H7 (cell line): ENCODE measurements around the gene WIPF2. TPM values are rescaled to one million over a fixed set of nuclear protein-coding genes. Genes with fewer than 3 reads are reported as not detected.
"Not testable (repeated sequence)": the region's sequence is repeated elsewhere in the genome, so short reads cannot be mapped to it uniquely, and the experiment has no call there.

Source experiments
- DNase-seq: peaks from one replicate; pipeline ENCODE4 v3.0.0; 2012
- H3K27me3 ChIP-seq: 2 replicates; pipeline ENCODE4 v1.6.0; 2011; ENCODE audit warnings: mild to moderate bottlenecking, low read length; ENCODE audit not compliant: control insufficient read depth, insufficient read depth
- H3K36me3 ChIP-seq: replicated peaks from 2 replicates; pipeline ENCODE4 v1.5.1; 2011; ENCODE audit warnings: low read length; ENCODE audit not compliant: control insufficient read depth, insufficient read depth
- H3K4me3 ChIP-seq: 2 replicates; pipeline ENCODE4 v1.5.1; 2011; ENCODE audit warnings: low read depth, mild to moderate bottlenecking, control low read depth, low read length, moderate library complexity; ENCODE audit not compliant: insufficient read depth
- total RNA-seq: library from RNA; depleted of rRNA; stranded (reverse); fragments of >200 nt; shearing (Covaris generic); gene quantifications from 2 replicates; pipeline ENCODE4 v1.2.3, GENCODE V29; 2014

The WIPF2 gene
- total RNA-seq, 1 experiment from 2014 or later, result 3.7 TPM

GRCh38 chr17:40304866-40305265 is 85.8 kb downstream of the WIPF2 start:
- H3K27me3 ChIP-seq, DNase-seq, H3K4me3 ChIP-seq: not testable (repeated sequence)
- H3K36me3 ChIP-seq, result peaks cover 12% of the 10 kb centered on the region

DNA sequence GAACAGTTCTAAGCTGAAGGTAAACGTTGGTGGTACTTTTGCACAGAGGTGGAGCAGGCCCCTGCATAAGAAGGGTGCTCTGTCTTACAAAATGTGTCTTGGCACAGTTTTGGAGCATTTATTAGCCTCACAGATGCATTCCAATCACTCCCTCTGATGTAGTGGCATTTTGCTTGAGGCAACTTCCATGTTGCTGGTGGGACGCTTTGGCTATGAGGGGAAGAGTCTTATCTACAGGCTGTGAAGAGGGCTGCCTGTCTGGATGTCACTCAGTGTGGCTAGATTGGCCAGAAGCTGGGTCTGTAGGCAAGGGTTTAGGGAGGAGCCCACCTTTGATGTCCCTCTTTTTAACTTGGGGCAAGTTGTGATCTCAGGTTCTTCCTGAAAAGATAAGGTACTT is 87.3 kb downstream of the WIPF2 start:
- no peak for DNase-seq
- Histone ChIP-seq H3K27me3 (no peaks in the 10 kb centered on the region; the same call in 1 of the 2 replicates), H3K4me3 (no peak overlapping the region), H3K36me3 (peaks cover 8% of the 10 kb centered on the region)

GRCh38 chr17:40307001-40307730 is 88.1 kb downstream of the WIPF2 start:
- DNase-seq, result peak; percentile 65
- no peaks in the 10 kb centered on the region; the same call in 1 of the 2 replicates for H3K27me3 ChIP-seq
- no peak overlapping the region for H3K4me3 ChIP-seq
- peaks cover 3% of the 10 kb centered on the region for H3K36me3 ChIP-seq

- DNase-seq, result no peak
- Histone ChIP-seq H3K4me3 (no peak overlapping the region), H3K27me3 (no peaks in the 10 kb centered on the region; the same call in 1 of the 2 replicates)
Measured at GRCh38 chr17:40307740-40308239, 88.7 kb downstream of the WIPF2 start.

DNA sequence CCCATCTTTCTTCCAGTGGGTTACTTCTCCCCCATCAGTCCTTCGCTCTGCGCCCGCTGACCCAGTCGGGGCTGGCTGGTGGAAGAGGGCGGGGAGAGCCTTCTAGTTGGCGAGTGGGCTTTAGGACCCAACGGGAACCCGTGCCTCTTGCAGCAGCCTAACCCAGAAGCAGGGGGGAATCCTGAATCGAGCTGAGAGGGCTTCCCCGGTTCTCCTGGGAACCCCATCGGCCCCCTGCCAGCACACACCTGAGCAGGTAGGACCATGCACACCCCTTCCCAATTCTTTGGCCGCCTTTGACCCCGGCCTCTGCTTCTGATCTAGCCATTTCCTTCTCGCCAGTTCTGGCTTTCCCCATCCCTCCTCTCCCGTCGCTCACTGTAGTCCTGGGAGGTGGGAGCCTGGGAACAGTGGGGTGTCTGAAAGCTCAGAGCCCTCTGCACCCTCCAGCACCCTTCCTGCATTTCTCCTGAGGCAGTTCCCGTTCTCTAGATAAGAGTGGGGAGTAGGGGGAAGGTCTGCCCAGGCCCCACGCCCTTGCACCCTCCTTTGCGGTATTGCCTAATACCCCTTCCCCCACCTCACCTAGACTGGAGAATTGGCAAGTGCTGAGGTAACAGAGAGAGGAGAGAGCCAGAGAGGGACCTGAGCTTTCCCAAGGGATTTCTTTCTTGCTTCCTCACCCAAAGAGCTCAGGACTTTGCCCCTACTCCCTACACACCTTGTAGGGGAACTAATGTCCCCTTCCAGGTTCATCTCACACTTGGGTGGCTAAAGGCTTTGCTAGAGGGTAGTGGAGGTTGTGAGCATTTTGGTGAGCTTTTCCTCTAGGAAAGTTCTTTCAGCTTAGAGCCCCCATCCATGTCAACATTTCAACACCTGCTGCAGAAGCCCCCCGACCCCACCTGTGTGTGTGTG is 90.2 kb downstream of the WIPF2 start, which contains the start of gene RARA:
RARA (plus strand) TSS at position 150 of the 918 bp plus-strand sequence. CDS start 22,039 bp downstream, outside the sequence.
- Histone ChIP-seq H3K36me3 (no peaks in the 10 kb centered on the region), H3K27me3 (no peaks in the 10 kb centered on the region; the same call in 1 of the 2 replicates), H3K4me3 (peak within 1 kb of the TSS; percentile 67)
- DNase-seq, result peak; percentile 88

More at GRCh38 chr17:40307740-40308239, 88.7 kb downstream of the WIPF2 start:
- peaks cover 3% of the 10 kb centered on the region for H3K36me3 ChIP-seq

DNA sequence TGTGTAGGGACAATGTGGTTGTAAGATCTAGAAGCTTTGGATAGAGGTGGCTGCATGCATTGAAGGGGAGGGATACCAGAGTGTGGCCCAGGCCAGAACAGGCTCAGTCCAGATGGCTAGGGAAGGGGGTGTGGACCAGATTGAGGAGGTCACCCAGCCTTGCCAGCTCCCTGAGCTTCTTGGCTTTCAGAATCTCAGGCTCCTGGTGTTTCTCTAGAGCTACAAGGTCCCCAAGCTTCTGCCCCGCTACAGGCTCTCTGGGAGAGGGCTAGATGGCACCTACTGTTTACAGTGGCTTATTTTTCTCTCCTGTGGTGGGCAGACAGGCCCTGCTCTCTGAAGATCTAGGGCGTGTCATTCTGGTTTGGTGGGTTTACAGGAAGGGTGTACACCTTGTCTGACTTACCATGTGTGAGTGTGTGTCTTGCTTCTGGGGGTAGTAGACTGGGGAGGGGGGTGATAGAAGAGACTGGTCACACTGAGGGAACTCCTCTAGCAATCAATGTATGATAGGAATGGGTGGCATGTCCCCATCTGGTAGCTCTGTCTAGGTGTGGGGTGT is 90.9 kb downstream of the WIPF2 start:
- peak overlapping the region; percentile 67; the same call in 1 of the 2 replicates for H3K4me3 ChIP-seq

DNA sequence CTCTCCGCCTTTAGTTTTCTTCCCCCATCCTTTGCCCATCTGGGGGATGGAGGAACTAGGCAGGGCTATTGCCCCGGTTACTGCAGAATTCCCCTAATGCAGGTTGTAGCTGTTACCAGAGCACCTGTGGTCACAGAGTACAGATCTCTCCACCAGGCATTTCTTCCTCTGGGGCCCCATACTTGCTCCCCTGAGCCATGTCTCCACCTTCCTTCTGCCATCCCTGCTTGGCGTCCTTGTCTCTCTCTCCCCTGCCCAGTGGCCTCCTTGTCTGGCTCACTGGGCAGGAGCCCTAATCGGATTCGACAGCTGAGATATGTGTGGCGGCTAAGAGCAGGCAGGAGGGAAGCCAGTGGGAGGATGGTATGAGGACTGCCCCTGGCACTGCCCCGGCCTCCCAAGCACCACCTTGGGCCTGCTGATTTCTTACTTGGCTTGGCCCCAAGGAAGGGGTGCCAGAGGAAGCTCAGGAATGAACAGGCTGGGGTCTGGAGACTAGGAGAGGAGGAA is 91.8 kb downstream of the WIPF2 start:
- no peak overlapping the region for H3K4me3 ChIP-seq
- peak; percentile 26 for DNase-seq

More for the DNA sequence above, 90.9 kb downstream of the WIPF2 start:
- no peaks in the 10 kb centered on the region for H3K36me3 ChIP-seq
- DNase-seq, result peak; percentile 45
- no peaks in the 10 kb centered on the region; the same call in 1 of the 2 replicates for H3K27me3 ChIP-seq

DNA sequence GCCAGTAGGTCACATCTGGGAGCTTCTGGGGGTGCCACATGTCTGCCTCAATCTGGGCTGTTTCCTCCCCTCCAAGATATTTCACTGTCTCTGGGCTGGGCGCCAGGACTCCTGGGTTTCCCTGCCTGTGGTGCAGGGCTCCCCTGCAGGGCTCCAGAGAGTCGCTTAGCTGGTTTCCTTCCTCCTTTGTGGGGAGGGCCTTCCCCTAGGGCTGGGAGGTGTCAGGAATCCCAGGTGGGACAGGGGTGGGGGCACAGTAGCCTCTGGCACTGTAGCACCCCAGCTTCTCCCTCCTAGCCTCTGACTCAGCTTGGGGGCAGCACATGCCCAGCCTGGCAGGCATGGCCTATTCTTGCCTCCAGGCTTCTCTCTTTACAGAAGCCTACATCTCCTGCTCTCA is 92.5 kb downstream of the WIPF2 start:
- peaks cover 2% of the 10 kb centered on the region; the same call in 1 of the 2 replicates for H3K27me3 ChIP-seq
- no peak overlapping the region for H3K4me3 ChIP-seq
- DNase-seq, result no peak
- no peaks in the 10 kb centered on the region for H3K36me3 ChIP-seq

More for the DNA sequence above, 91.8 kb downstream of the WIPF2 start:
- Histone ChIP-seq H3K36me3 (no peaks in the 10 kb centered on the region), H3K27me3 (no peaks in the 10 kb centered on the region; the same call in 1 of the 2 replicates)

DNA sequence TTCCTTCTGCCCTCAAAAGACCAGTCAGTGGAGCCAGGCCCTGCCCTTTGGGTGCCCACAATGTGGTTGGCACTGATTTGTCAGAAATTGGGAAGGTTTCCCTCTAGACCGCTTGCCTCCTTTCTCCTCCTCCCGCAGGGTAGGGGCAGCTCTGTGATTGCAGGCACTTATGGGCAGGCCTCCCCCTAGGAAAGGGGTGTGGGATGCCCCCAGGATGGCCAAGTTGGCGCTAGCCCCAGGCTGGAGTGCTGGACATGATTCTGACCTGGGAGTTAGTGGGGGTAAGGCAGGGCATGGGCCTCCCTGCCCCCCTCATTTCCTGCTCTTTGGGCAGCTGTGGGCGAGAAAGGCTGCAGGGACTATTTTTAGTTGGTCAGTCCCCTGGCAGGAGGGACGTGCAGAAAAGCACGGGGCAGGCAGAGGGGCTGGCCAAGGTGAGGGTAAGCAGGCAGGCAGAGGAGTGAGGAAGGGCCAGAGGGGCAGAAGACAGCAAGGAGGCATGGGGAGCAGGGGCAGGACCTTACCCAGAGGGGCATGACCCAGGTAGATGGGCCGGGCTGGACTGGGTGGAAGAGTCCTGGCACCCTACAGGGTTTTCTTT is 93.1 kb downstream of the WIPF2 start:
- H3K27me3 ChIP-seq, result peaks cover 6% of the 10 kb centered on the region
- no peaks in the 10 kb centered on the region for H3K36me3 ChIP-seq
- no peak overlapping the region for H3K4me3 ChIP-seq
- DNase-seq, result peak; percentile 44

- DNase-seq, result peak; percentile 28
- H3K36me3 ChIP-seq, result no peaks in the 10 kb centered on the region
- no peak overlapping the region for H3K4me3 ChIP-seq
- H3K27me3 ChIP-seq, result peaks cover 7% of the 10 kb centered on the region
Measured at GRCh38 chr17:40312893-40313667, 94.0 kb downstream of the WIPF2 start.

DNA sequence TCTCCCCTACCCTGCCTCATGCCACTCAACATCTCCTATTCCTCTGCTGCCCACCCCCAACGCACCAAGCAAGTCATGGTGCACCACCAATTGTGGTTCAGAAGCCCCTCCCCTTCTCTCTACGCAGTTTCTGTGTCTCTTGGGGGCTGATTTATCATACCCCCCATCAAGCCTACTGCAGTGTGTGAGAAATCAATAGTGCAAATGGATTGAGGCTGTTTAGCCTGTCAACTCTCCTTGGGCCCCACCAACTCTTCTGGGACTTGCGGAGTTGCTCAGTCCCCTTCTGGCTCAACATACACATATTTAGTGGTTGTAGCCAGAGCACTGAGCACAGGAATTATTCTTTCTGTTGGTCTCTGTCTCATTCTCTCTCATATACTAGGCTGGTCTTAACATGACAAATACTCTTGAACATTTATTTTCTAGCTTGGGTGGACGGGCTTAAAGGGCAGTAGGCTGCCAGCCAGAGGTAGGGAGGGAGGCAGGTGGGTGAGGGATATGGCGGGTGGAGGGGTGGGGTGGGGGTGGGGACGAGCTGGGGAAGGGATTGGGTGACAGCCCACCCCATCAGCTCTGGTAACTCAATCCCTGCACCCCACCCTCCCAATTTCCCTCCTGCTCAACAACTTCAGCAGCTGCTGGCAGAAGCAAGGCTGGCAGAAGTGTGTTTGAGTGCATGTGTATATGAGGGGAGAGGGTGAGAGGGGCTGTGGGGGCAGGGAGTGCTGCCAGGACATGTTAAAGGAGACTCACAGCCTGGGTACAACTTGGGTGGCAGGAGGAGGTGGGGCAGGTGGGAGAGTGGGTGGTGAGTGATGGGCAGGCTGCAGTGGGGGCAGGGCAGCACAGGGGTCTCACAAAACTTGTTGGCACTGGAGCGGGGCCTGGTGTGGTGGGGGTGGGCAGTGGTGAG is 94.8 kb downstream of the WIPF2 start:
- H3K27me3 ChIP-seq, result peaks cover 9% of the 10 kb centered on the region
- H3K4me3 ChIP-seq, result no peak overlapping the region
- peak; percentile 61 for DNase-seq
- no peaks in the 10 kb centered on the region for H3K36me3 ChIP-seq

DNA sequence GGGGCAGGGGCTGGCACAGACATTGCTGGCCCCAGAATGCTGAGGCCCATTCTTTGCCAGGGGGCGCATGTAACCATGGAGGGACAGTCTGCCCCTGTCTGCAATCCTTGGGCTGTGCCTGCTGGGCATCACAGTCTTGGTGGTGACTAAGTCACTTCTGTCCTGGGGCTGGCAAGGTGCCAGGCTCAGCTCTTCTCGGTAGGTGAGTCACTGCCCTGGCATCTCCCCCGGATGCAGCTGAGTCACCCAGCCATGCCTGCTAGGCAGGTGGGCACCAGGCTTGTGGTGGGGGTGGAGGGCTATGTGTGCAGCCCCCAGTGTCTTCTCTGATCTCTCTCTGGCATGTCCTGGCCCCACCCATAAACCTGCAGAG is 95.5 kb downstream of the WIPF2 start:
- H3K36me3 ChIP-seq, result no peaks in the 10 kb centered on the region
- H3K27me3 ChIP-seq, result peaks cover 12% of the 10 kb centered on the region
- peak; percentile 36 for DNase-seq
- no peak overlapping the region for H3K4me3 ChIP-seq
